GM21381 (cell line): ENCODE data around the gene KITLG.
"Not testable (repeated sequence)": the region's sequence is repeated elsewhere in the genome, so short reads cannot be mapped to it uniquely, and the experiment has no call there.

Experiments
- ATAC-seq: cut with Tn5 transposase; IDR thresholded peaks from one replicate; pipeline ENCODE4 v1.9.1; 2021; ENCODE audit warnings: mild to moderate bottlenecking, moderate library complexity; ENCODE audit not compliant: unreplicated experiment

KITLG gene

GRCh38 chr12:88580051-88580871 is at the start of gene KITLG:
KITLG (minus strand) TSS chr12:88580471; CDS start chr12:88580278, 193 bp downstream.
- peak; percentile 77 for ATAC-seq

DNA sequence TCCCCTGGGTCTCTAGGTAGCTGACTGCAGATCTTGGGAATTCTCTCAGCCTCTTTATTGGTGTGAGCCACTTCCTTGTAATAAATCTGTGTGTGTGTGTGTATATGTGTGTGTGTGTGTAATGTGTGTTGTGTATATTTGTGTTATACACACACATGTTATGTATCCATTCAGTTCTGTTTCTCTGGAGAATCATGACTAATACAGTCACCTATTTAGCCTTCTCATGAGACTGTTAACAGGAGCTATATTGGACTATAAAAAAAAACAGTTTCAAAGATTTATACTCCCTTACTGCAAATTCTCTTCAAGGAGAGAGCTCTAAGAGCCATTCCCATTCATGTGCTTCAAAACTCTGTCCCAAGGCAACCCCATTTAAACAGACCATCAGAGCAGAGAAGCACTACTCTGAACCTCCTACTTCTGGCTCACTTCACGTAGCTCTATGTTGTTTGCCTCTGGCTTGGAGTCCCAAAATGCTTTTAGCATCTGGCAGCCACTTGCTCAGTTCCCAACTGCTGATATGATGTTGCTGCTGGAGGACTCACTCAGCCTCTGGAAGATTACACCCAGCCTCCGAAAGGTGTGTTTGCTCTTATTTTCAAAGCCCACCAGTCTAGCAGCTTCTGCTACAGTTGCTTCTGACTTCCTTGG is 48.7 kb upstream of the KITLG start:
- no peak for ATAC-seq

DNA sequence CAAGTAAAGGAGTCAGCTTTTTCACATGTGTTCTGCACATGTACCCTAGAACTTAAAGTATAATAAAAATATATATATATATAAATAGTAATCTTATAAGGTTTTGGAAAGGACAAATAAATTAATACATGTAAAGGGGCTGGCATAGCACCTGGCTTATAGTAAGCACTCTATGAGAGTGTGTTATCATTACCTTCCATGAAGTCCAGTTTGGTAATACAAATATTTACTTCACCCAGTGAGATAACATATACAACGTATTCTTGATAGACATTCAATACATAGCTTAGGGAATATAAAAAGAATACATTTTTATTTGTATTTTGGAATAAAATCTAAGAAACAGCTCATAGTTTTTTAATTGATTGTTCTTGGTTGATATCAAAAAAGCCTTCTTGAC is 47.8 kb upstream of the KITLG start:
- not testable (repeated sequence) for ATAC-seq

GRCh38 chr12:88627501-88627900 is 47.2 kb upstream of the KITLG start:
- no peak for ATAC-seq

DNA sequence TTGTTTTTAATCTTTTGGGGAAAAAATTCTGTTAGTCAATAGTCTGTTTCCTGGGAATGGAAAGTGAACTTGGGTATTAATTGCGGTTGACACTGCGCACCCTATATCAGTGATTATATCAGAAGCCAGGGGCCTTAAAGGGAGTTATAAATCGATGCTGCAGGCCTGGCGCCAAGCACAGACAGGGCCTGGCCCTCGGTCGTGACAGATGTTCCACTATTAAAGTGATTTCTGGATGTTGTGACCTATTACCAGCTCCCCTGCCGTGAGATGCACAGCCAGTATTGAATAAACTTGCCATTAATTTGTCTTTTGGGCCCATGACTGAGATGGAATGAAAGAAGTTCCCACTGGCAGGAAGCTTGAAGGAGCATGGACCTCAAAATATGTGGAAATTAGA is 45.1 kb upstream of the KITLG start:
- no peak for ATAC-seq

- ATAC-seq, result no peak
Measured at GRCh38 chr12:88624911-88625310, 44.6 kb upstream of the KITLG start.

DNA sequence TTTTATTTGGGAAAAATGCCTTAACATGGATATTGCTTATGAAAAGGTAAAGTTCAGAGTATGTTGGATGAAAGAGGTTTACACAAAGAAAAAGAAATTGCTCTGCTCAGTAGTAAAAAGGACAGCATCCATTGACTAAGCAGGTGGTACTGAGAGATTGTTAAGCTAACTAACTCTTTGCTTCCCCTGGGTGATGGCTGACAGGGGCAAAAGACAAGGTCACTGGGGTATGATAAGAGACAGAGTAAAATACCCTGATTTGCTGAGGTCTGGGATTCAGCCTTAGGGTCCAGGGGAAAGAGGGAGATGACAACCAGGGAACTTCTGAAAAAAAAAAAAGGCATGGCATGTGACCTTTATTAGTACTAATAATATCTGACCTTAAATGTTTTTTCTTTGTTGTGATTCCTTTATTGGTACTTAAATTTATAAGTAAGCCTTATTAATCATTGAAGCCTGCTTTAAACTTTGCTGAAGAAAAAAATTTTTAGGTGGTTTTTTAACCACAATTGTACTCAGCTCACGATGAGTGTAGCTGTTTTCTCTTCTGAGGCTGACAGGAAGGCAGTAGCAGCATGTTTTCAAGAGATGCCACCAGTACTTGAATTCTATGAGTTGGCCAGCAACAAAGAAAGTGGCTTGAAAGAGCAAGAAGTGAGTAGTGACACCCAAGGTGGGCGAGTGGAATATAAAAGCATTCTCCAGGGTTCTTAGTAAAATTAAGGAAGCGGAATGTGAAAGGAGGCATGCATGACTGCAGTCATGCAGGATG is 43.7 kb upstream of the KITLG start:
- no peak for ATAC-seq

GRCh38 chr12:88617352-88617751 is 37.1 kb upstream of the KITLG start:
- ATAC-seq, result no peak

DNA sequence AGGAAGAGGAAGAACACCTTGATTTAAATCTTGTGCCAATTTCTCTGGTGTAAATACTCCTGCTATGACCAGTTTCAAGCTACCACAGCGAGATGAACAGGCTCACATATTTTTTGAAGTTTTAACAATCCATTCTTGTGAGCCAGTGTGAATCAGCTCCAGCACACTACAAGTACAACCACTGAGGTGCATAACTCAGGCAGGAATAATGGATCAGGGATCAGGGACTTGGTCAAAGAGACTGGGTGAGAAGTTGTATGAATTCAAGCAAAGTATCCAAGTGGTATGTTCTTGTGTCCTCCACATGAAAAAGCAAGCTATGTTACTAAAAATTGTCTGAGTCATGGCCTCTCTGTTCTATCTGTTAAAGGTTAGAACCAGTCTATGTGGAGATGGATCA is 35.2 kb upstream of the KITLG start:
- ATAC-seq, result no peak

- ATAC-seq, result no peak
Measured at GRCh38 chr12:88604646-88605045, 24.4 kb upstream of the KITLG start.

DNA sequence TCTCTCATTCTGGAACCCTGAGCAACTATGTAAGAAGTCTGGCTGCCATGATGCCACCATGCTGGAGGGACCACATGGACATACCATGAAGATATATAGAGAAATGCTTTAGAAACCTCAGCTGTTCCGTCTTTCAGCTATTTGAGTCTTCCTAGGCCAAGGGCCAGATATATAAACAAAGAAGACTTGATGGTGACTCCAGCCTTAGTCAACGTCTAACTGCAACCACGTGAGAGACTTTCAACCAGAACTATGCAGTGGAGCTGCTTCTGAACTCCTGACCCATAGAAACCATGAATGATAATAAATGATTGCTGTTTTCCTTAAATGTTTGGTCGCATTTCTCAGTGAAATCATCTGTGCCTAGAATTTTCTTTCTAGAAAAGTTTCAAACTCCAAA is 20.0 kb upstream of the KITLG start:
- ATAC-seq, result no peak

DNA sequence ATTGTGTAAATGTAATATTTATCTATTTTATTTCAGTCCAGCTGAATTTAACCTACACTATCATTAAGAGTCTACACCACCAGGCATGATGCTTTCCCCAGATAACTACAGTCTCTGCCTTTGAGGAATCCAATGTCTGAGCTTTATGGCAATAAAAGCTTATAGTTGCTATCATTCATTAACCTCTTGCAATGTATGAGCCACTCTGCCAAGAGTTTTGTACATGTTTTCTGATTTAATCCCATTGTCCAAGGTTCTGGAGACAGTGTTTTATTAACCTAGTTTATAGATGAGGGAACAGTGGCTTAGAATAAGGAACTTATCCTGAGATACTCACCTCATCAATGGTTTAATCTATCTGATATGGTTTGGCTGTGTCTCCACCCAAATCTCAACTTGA is 17.1 kb upstream of the KITLG start:
- no peak for ATAC-seq

DNA sequence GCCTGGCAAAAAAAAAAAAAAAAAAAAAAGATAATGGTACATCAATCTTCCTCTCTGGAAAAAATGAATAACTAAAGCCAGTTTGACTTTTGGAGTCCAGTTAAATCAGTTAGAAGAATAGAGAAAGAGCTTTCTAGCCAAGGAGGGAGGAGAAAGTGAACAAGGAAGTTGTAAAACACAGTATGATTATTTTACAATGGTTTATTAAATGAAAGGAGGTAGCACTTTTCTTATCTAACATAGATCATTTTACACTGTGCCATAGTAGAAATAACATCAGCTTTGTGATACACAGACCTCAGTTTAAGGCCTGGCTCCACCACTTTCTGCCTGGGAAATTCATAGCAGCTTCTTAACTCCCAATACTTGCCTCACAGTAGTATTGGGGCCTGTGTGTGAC is 15.4 kb upstream of the KITLG start:
- ATAC-seq, result no peak

DNA sequence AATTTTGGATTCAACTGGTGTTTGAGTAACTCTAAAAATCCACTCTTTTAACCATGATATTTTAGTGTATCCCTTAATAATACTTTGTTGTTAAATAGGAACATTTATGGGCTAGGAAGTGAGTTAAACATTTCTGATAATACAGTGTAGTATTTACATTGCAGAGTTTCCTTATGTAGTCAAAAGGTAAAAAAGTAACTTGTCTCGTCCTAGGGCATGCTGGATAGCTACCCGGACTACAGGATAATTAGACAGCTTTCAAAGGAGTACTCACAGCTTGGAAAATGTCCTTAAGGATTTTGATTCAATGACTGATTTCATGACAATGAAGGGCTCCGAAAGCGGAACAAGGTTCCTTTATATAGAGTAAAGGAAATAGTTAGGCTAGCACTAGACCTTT is 14.5 kb upstream of the KITLG start:
- ATAC-seq, result no peak

GRCh38 chr12:88591343-88591742 is 11.1 kb upstream of the KITLG start:
- ATAC-seq, result no peak

GRCh38 chr12:88590851-88591250 is 10.6 kb upstream of the KITLG start:
- no peak for ATAC-seq

GRCh38 chr12:88585077-88585476 is 4.8 kb upstream of the KITLG start:
- ATAC-seq, result no peak

- ATAC-seq, result no peak
Measured at GRCh38 chr12:88579601-88580050, 645 bp downstream of the KITLG start.

GRCh38 chr12:88579161-88579517 is 1.1 kb downstream of the KITLG start:
- no peak for ATAC-seq

DNA sequence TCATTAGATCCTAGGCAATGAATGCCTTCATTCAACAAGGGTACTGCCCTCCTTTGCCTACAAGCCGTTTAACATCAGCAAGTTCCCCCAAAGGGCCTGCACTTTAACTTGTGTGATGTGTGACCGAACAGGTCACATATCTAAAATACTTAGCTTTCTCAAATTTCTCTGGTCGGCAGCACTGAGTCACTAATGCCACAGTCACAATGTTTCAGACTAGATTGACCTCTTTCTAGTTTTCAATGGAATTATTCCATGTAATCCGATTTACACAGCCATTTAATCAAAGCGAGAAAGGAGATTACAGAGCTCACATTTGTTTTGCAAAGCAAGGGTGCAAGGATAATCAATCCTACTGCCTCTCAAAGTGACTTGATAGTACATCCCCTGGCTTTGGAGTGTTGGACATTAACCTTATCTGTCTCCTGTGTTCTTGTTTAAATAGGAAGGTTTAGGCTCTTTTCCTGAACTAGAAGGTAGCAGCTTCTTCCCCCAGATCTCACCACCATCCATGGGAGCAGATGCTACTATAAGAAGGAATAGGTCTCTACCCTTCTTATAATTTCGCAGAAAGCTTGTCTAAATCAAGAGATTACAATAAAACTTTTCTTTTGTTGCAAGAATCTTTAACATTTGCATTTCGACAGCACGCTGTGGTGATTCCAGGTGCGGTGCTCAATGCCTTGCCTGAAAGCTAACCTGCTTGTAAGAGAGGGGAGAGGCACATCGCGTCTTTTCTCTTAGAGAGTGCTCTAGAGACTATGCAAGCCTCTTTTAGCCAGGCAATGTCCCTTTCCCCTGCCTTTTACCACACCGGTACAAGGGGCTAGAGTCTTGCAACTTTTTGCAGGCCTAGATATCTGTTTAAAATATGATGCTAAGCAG is 1.8 kb downstream of the KITLG start:
- ATAC-seq, result no peak

- ATAC-seq, result no peak
Measured at GRCh38 chr12:88577537-88577936, 2.7 kb downstream of the KITLG start.
